ENCODE measurements around the gene SCUBE1.

Gene SCUBE1

GRCh38 chr22:43230571-43230970 is 112.6 kb downstream of the SCUBE1 start:
- in situ Hi-C loops (cut with MboI; ENCODE audit: low pct_unique_long_range_greater_than_20kb, low sequenced_read_pairs, unreplicated experiment) = no loop called here
- no peak for DNase-seq (ENCODE audit: low spot score)
- TF ChIP-seq, protein P1, sequence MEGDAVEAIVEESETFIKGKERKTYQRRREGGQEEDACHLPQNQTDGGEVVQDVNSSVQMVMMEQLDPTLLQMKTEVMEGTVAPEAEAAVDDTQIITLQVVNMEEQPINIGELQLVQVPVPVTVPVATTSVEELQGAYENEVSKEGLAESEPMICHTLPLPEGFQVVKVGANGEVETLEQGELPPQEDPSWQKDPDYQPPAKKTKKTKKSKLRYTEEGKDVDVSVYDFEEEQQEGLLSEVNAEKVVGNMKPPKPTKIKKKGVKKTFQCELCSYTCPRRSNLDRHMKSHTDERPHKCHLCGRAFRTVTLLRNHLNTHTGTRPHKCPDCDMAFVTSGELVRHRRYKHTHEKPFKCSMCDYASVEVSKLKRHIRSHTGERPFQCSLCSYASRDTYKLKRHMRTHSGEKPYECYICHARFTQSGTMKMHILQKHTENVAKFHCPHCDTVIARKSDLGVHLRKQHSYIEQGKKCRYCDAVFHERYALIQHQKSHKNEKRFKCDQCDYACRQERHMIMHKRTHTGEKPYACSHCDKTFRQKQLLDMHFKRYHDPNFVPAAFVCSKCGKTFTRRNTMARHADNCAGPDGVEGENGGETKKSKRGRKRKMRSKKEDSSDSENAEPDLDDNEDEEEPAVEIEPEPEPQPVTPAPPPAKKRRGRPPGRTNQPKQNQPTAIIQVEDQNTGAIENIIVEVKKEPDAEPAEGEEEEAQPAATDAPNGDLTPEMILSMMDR (IDR thresholded peaks at IDR 0.05; ENCODE audit: extremely low read depth, insufficient read depth, missing control alignments) = no peak

- DNase-seq (ENCODE audit: low spot score) = no peak
- in situ Hi-C loops (cut with MboI; ENCODE audit: low pct_unique_long_range_greater_than_20kb, low sequenced_read_pairs, unreplicated experiment) = no loop called here
- TF ChIP-seq, protein P1 (IDR thresholded peaks at IDR 0.05; ENCODE audit: extremely low read depth, insufficient read depth, missing control alignments) = no peak
Observed at GRCh38 chr22:43228863-43229262, 114.3 kb downstream of the SCUBE1 start.

GRCh38 chr22:43228330-43228729 is 114.8 kb downstream of the SCUBE1 start:
- no peak for DNase-seq (ENCODE audit: low spot score)
- in situ Hi-C loops (cut with MboI; ENCODE audit: low pct_unique_long_range_greater_than_20kb, low sequenced_read_pairs, unreplicated experiment) = no loop called here
- TF ChIP-seq, protein P1 (IDR thresholded peaks at IDR 0.05; ENCODE audit: extremely low read depth, insufficient read depth, missing control alignments) = peak; percentile 31

DNA sequence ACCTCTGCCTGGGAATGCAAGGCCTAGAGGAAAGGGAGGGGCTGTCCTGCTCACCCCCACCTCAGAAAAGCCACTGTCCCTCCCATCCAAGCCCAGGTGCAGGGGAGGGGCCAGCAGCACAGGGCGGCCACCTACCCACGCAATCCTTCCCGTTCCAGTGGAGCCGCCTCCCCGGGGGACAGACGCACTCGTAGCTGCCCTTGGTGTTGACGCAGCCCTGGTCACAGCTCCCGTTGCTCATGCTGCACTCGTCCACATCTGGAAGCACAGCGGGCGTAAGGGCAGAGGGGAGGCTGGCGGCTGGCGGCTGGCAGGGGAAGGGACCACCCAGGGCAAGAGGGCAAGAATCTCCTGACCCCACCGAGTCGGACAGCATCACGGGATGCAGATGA is 115.9 kb downstream of the SCUBE1 start:
- TF ChIP-seq, protein P1 (IDR thresholded peaks at IDR 0.05; ENCODE audit: extremely low read depth, insufficient read depth, missing control alignments) = no peak
- in situ Hi-C loops (cut with MboI; ENCODE audit: low pct_unique_long_range_greater_than_20kb, low sequenced_read_pairs, unreplicated experiment) = no loop called here
- no peak for DNase-seq (ENCODE audit: low spot score)

- no peak for DNase-seq (ENCODE audit: low spot score)
- TF ChIP-seq, protein P1 (IDR thresholded peaks at IDR 0.05; ENCODE audit: extremely low read depth, insufficient read depth, missing control alignments) = no peak
- in situ Hi-C loops (cut with MboI; ENCODE audit: low pct_unique_long_range_greater_than_20kb, low sequenced_read_pairs, unreplicated experiment) = no loop called here
Observed at GRCh38 chr22:43226377-43227238, 116.6 kb downstream of the SCUBE1 start.

GRCh38 chr22:43225609-43226008 is 117.6 kb downstream of the SCUBE1 start:
- in situ Hi-C loops (cut with MboI; ENCODE audit: low pct_unique_long_range_greater_than_20kb, low sequenced_read_pairs, unreplicated experiment) = no loop called here
- TF ChIP-seq, protein P1 (IDR thresholded peaks at IDR 0.05; ENCODE audit: extremely low read depth, insufficient read depth, missing control alignments) = no peak
- no peak for DNase-seq (ENCODE audit: low spot score)

Measured in GM13977 (cell line).